RKO (cell line): ENCODE data around the gene GAB3.
"Not testable (repeated sequence)": the region's sequence is repeated elsewhere in the genome, so short reads cannot be mapped to it uniquely, and the experiment has no call there.

ENCODE experiments used
- DNase-seq: peaks from one replicate; pipeline ENCODE4 v3.0.0-alpha.2; 2016; ENCODE audit warnings: low spot score

GAB3 gene

DNA sequence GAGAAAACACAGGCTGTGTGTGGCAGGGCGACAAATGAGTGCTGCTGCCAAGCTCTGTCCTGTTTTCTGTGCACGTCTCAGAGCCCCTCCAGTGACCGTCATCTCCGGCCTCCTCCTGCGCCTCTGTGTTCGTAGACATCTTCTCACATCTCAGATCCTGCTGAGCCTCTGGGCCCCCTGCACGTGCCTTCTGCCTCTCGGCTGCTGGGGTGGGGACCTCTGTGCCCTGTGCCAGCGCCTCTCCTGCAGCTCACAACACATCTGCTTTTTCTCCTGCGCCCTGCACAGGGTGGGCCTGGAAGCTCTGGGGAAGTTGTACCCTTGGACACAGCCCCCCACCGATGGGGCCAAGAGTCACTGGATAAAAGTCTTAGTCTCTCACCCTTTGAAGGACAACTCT is 95.1 kb downstream of the GAB3 start:
- DNase-seq = no peak

DNA sequence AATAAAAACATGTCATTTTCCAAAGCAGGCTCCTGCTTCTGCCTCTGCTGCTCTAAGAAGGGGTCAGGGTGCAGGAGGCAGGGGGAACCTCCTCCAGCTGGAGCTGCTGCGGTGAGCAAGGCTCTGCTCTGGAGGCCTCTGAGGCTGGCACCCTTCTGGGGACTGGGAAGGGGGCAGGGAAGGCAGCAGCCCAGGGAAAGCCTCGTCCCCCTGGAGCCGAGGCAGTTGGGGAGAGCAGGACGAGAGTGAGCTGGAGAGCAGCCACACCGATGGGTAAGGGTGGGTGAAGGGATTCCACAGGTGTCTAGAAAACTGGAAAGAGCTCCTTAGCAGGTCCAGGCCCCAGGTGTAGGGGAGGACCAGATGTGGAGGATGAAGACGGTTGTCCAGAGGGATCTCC is 95.5 kb downstream of the GAB3 start:
- DNase-seq = no peak

DNA sequence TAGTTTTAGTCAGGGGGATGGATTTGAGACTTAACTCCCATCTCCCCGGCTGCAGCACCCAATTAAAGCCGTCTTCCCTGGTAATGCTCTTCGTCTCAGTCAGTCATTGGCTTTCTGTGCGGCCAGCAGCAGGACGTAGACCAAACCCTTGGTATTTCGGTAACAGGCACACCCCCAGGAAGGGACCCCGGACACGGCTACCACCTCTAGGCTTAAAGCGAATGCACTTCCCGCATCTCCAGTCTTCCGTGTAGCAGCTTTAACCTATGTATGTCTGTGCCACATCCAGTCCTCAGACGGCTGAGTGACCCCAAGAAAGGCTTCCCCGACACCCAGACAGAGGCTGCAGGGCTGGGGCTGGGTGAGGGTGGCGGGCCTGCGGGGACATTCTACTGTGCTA is 96.0 kb downstream of the GAB3 start:
- DNase-seq = no peak

DNA sequence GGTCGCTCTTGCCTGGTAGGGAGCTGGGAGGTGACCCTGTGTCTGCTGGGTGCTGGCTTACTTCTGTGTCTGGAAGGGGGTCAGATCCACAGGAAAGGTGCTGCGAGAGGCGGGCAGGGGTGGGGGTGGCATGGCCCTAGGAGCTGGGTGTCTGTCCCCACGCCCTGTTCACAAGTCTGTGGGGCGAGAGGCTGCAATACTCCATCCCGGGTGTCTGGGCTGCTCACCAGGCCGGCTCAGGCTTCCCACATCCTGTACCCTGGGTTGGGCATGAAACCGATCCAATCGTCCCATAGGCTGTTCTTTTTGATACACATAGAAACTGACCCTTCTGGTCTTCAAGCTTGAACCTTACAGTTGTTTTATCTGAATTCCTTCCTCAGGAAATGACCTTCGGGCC is 96.5 kb downstream of the GAB3 start:
- DNase-seq = no peak

DNA sequence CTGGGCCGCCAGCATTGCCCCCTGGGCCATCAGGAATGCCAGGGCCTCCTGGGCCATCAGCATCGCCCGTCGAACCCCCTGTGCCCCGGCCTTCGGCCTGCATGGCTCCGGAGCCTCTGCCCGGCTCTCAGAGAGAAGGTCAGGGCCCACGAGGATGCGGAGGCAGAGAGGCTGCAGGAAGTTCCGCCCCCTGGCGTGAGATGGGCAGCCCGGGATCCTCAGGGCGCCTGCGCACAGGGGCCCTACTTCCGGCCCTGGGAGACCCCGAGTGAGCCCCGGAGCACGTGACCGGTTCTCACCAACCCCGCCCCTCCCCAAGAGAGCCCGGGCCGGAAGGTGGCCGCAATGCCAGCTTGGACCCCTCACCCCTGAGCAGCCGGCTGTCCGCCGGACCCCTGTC is 97.5 kb downstream of the GAB3 start, which contains the start of gene CTAG2:
CTAG2 (minus strand) TSS at position 167 of the 400 bp plus-strand sequence; CDS start at position 103, 64 bp downstream.
- DNase-seq = not testable (repeated sequence)

DNA sequence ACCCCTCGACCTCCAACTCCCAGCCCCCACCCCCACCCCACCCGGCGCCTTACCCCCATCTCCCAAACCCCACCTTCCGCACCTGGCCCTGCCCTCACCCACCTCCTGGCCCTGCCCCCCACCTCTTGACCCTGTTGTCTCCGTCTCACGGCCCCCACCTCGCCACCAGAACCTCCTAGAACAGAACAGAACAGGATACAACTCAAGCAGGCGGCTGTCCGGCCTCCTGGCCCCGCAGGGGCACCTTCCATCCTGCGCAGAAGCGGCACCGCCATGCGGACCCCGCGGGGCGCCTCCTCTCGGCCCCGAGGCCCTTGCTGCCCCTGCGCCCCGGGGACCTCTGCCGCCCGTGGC is 97.9 kb downstream of the GAB3 start:
- no peak for DNase-seq

DNA sequence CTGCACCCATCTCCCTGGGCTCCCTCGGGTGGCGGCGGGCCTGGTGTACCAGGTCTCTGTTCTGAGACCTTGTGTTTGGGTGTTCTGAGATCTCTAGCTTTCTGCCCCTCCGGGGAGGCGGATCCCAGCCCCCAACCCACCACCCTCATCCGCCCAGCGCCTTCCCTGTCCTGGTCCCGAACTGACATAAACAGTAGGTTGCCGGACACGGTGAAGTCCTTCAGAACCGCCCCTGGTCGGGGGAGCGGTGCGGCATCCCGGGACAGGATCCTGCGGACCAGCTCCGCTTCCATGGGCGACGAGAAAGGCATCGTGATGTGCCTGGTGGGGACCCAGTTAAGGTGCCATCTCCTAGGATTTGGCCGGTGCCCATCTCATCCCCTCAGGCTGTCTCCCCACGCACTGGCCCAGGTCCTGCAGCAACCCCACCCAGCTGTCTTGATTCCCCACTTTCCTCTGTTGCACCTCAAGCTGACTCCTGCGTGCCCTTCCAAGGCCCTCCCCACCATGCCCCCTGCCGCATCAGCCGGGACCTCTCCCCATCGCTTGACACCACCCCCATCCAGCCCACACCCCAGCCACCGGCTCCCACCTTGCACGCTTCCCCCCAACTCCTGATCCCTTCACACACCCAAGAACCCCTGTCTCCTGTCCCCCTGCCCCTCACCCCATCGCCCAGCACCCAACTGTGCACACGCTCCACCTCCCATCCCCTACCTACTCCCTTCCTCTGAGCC is 98.4 kb downstream of the GAB3 start:
- no peak for DNase-seq

DNA sequence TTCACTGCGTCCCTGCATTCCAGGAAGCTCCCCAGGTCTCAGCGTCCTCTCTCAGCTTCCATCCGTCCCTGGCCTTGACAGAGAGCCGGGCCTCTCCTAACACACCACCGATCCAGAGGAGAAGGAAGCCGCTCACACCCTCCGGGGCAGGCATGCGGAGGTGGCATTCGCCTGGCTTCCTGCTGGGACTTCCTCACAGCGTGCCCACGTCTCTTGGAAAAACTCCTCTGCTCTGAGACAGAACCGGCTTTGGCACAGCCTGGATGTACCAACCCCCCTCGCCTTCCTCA is 100.7 kb downstream of the GAB3 start:
- no peak for DNase-seq

DNA sequence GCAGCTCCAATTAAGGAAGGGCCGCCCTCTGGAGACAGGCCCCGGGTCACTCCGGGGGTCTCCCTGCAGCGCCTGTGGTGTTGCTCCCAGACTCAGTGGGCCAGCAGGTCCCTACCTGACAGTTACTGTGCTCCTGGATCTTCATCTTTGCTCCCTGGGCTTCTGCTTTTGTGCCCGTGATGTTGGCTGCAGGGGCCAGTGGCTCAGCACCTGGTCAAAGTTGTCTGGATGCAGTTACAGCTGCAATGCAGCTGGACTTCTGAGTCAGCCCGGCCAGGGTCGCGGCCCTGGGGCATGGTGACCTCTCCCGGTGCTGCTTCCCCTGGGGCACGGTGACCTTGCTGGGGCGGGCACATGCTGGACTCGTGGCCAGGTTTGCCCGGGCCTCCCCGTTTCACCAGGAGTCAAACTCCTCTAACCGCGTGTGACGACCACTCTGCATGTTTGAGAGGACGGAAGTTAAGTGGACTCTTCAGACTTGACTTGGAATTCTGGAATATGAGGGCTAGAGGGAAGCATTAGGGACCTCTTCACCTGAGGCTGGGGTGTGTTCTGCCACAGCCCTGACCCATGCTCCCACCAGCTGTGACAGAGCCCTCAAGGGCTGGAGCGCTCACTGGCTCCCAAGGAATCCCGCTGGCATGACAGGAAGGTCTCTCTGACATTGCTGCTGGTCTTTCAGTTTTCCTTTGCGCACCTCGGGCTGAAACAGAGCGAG is 101.2 kb downstream of the GAB3 start:
- DNase-seq = no peak

DNA sequence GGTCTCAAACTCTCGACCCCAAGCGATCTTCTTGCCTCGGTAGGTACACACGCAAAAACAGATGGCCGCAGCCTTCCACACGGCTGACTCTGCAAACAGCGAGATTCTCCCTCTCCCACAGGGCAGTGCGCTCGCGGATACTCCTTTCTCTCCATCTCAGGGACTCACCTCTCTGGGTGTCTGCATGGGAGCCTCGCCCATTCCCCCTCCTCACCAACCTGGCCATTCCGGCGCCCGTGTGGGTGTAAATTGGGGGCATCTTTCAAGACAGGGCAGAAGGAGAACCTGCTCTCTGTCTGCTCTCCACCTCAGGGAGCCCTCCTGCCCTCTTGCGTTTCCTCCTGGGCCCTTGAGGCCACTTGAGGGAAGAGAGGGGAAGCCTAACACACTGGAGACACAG is 101.9 kb downstream of the GAB3 start:
- DNase-seq = no peak

DNA sequence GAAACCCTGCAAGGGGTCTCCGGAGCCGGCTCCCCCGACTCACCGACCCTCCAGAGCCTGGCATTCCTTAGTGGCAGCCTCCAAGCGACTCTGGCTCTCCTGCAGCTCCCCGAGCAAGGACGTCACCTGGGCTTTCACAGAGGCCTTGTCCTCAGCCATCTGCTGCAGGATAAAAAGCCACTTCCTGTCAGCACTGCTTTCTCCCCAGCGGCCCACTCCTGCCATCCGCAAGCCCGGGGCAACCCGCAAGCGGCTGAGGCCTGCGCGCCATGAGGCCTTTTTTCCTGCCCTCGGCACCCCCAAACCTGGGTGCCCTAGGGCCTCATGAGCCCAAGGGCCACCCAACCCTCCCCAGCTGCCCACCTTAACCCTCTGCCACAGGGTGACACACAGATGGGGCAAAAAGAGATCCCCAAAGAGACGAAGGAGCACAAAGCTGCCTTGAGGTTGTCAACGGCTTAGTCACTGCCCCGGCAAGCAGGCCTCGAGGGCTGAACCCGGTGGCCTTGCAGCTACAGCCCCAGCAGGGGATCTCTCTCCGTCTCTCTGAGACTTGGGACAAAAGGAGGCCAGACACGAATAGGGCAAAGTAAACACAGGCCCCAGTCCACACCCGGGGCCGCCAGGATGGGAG is 105.0 kb downstream of the GAB3 start:
- not testable (repeated sequence) for DNase-seq

DNA sequence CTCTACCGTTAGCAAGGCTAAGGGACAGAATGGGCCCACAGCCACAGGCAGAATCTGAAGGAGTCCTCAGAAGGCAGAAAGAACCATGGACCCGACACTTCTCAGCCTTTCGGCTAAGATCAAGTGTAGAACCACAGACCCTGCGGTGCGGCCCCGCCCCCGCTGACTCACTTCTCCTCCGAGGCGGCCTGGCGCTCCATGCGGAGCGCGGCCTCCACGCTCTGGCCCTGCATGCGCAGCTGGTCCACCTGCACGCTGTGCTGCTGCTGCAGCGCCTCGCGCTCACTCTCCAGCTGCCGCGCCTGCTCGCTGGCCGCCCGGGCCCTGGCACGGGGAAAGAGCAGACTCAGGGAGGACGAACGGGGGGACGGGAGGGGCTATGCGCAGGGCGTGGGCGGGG is 107.2 kb downstream of the GAB3 start:
- DNase-seq = not testable (repeated sequence)

DNA sequence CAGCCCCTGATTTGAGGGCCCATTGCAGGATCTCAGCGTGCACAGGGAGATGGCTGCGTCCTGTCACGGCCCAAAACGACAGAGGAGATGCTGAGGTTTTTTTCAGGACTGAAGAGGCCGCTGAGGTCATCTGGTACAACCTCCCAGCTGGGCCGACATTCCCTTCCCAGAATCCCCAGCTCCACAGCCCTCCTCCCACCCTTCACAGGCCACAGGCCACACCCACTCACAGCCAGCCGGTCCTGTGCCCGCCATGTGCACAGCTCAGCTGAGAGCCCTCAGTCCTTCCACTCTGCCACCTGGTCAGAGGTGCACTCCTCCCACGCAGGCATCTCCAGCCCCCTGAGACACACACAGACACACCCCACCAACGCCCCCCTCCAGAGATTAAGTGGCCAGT is 109.1 kb downstream of the GAB3 start:
- DNase-seq = not testable (repeated sequence)

DNA sequence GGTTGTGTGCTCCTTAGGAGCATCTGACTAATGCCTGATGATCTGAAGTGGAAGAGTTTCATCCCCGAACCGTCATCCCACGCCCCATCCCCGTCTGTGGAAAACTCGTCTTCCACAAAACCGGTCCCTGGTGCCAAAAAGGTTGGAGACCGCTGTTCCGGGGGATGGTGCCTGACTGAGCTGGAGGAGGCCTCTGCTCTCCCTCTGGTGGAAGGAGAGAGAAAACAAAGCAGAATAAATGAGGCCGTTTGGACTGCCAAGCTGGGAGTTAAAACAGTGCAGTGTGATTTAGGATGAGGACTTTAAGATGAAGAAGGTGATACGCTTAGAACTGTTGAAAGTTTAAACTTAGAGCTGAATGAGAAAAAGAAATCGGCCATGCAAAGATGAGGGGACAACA is 117.2 kb downstream of the GAB3 start:
- not testable (repeated sequence) for DNase-seq

DNA sequence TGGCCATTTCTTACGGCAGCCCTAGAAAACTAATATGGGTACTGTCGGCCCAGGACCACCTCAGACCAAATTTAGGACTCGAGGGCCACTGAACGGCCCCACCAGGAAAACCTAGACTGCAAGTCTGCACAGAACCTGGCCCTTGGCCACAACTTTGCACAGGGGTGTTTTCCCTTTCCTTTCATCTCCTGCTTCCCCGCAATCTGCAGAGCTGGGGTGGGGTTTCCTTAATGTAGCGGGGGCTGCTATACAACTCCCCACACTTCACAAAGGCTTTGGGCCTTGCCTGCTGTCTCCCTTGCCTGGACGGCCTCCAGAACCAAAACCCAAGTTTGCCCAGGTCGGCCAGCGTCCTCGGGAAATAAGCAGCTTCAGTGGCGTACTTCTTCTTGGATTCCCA is 119.9 kb downstream of the GAB3 start:
- not testable (repeated sequence) for DNase-seq

DNA sequence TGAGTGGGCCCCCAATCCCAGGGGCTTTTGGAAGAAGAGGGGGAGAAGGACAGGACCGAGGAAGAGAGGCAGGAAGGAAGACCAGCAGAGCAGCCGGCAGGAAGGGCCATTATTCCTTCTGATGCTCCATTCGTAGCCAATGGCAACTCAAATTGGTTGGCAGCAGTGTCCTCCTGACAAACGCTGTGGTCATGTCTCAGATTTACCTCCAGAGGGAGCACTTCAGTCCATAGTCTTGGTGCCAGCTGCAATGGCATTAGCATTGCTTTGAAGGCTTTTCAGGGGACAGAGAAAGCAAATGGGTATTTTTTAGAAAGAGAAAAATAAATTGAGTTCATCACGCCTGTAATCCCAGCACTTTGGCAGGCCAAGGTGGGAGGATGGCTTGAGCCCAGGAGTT is 121.9 kb downstream of the GAB3 start:
- not testable (repeated sequence) for DNase-seq
